ENCODE results near the gene DYSF.

DYSF gene

DNA sequence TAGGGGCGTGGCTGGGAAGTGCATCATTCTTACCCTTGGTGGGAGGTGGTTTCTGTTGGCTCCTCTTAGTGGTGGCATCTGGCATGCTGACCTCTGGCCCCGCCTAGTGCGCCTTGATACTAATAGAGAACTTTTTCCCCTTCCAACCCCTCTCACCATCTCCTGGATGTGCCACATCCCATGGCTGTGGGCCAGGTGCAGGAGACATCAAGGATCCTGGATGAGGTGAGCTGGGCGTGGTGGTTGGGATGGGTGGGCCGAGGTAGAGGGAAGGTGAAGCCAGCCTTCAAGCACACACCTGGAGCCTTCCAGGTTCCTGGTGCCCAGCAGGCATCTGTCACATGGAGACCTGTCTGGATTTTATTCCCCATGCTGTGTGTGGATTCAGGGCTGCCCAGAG, 149.2 kb downstream of the DYSF start:
- no peak for FAIRE-seq
- no peak for DNase-seq (ENCODE audit: insufficient read length)
- TF ChIP-seq POLR2AphosphoS5 (IDR thresholded peaks at IDR 0.05; ENCODE audit: low read depth, low read length) (no peak), TAF1 (IDR thresholded peaks at IDR 0.05; ENCODE audit: borderline replicate concordance, low read depth, low read length) (no peak), POLR2A (IDR thresholded peaks at IDR 0.05; ENCODE audit: low read depth, low read length) (no peak)

DNA sequence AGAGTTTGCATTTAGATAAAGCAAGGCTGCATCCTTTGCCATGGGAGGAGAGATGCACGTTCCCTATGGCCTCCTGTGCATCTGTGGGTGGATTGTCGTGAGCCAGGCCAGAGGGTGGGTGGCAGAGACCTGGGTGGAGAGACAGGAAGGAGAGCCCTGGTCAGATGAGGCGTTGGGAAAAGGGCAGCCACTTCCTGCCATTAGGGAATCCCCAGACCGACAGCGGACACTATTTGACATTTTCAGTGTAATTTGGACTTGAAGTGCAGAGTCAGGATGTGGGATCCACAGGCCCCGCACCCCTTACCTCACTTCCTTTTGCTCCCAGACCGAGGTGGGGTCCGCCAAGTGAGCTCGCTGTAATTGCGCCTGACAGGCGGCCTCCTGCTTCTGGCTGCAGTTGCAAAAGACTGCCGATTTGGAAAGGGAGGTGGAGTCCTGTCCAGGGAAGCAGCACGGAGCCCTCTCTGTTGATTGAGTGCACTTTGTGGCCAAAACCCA, 150.0 kb downstream of the DYSF start:
- no peak for FAIRE-seq
- TF ChIP-seq POLR2AphosphoS5 (IDR thresholded peaks at IDR 0.05; ENCODE audit: low read depth, low read length) (no peak), POLR2A (IDR thresholded peaks at IDR 0.05; ENCODE audit: low read depth, low read length) (no peak), TAF1 (IDR thresholded peaks at IDR 0.05; ENCODE audit: borderline replicate concordance, low read depth, low read length) (no peak)
- DNase-seq (ENCODE audit: insufficient read length), result no peak

GRCh38 chr2:71603851-71604725, 150.7 kb downstream of the DYSF start:
- DNase-seq (ENCODE audit: insufficient read length), result no peak

DNA sequence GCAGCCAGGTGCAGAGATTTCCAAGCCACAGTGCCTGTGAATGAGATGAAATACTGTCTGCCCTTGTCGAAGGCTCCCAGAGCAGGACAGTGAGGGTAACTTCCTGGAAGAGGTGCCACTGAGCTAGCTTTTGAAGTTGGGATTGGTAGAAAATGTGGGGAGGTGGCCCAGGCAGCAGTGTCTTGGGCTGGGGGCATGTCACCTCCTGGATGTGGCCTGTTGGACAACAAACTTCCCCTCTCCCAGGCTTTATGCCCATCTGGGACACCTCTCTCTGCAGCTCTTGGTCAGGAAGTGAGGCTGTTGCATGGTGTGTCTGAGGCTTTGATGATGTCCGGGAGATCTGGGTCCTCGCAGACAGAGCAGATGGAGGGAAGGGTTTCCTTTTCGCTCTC, 151.4 kb downstream of the DYSF start:
- FAIRE-seq, result no peak
- TF ChIP-seq POLR2AphosphoS5 (IDR thresholded peaks at IDR 0.05; ENCODE audit: low read depth, low read length) (no peak), TAF1 (IDR thresholded peaks at IDR 0.05; ENCODE audit: borderline replicate concordance, low read depth, low read length) (no peak), POLR2A (IDR thresholded peaks at IDR 0.05; ENCODE audit: low read depth, low read length) (no peak)
- DNase-seq (ENCODE audit: insufficient read length), result no peak

More at GRCh38 chr2:71603851-71604725, 150.7 kb downstream of the DYSF start:
- FAIRE-seq, result no peak
- TF ChIP-seq POLR2AphosphoS5 (IDR thresholded peaks at IDR 0.05; ENCODE audit: low read depth, low read length) (no peak), POLR2A (IDR thresholded peaks at IDR 0.05; ENCODE audit: low read depth, low read length) (no peak), TAF1 (IDR thresholded peaks at IDR 0.05; ENCODE audit: borderline replicate concordance, low read depth, low read length) (no peak)

DNA sequence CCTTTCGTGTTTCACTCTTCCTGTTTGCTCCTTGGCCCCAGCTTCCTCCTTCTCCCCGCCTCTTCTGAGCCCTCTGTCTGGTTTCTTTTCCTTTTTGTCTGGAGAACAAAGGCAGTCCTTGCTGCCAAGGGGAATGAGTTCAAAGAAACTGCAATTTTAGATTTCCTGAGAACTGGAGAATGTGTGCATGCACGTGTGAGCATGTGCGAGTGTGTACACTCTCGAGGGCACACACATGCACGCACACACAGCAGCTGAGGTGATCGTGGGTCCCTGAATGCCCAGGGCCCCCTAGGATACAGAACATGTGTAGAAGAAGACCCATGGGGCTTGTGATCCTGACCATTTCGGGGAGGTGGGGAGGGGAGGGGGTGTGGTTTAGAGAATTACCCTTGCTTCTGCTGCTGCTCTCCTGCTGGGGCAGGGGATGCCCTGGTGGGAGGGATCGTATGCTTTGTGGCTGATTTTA, 151.8 kb downstream of the DYSF start:
- TF ChIP-seq POLR2A (IDR thresholded peaks at IDR 0.05; ENCODE audit: low read depth, low read length), result no peak
- FAIRE-seq, result no peak
- no peak for DNase-seq (ENCODE audit: insufficient read length)

DNA sequence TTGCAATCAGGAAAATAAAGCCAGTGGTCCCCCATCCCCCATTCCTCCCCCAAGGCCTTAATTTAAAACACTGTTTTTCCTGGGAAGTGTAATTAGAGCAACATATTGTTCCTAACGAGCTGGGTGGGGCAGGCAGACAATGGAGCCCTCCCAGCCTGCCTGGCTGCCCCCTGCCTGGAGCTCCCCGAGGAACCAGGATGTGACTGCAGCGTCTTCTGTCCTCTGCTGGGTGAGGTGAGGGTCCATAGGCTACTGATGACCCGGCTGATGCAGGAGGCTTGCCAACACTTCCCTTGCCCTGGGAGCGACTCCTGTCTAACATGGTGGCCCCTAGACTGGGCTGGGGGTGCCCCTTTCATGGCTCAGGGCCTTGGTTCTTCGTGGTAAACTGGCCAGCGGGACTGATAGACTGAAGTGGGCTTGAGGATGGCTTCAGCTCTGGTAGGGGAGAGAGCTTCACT, 152.4 kb downstream of the DYSF start:
- TF ChIP-seq TAF1 (IDR thresholded peaks at IDR 0.05; ENCODE audit: borderline replicate concordance, low read depth, low read length) (no peak), POLR2AphosphoS5 (IDR thresholded peaks at IDR 0.05; ENCODE audit: low read depth, low read length) (no peak), POLR2A (IDR thresholded peaks at IDR 0.05; ENCODE audit: low read depth, low read length) (no peak)
- DNase-seq (ENCODE audit: insufficient read length) (no peak), FAIRE-seq (no peak)

GRCh38 chr2:71606244-71606643, 152.9 kb downstream of the DYSF start:
- TF ChIP-seq POLR2A (IDR thresholded peaks at IDR 0.05; ENCODE audit: low read depth, low read length) (no peak), TAF1 (IDR thresholded peaks at IDR 0.05; ENCODE audit: borderline replicate concordance, low read depth, low read length) (no peak), POLR2AphosphoS5 (IDR thresholded peaks at IDR 0.05; ENCODE audit: low read depth, low read length) (no peak)
- FAIRE-seq, result no peak
- no peak for DNase-seq (ENCODE audit: insufficient read length)

GRCh38 chr2:71607151-71607889, 154.0 kb downstream of the DYSF start:
- FAIRE-seq (no peak), DNase-seq (ENCODE audit: insufficient read length) (no peak)
- TF ChIP-seq POLR2AphosphoS5 (IDR thresholded peaks at IDR 0.05; ENCODE audit: low read depth, low read length) (no peak), TAF1 (IDR thresholded peaks at IDR 0.05; ENCODE audit: borderline replicate concordance, low read depth, low read length) (no peak), POLR2A (IDR thresholded peaks at IDR 0.05; ENCODE audit: low read depth, low read length) (no peak)

DNA sequence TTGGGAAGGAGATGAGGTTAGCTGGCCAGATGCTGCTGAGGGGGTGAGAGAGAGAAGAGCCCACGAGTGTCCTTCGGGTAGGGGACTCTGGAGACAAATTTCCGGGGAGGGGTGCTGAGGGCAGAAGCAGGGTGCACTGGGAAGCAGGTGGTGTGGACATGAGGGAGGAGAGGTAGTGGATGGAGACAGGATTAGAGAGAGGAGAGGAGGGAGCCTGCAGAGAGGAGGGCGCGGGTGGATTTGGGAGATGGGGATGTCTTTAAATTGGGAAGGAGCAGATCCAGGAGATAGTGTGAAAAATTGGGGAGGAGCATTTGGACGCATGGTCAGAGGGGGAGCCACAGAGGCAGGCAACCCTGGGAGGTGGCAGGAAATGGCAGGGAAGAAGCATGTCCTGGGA, 154.7 kb downstream of the DYSF start:
- no peak for DNase-seq (ENCODE audit: insufficient read length)
- TF ChIP-seq POLR2AphosphoS5 (IDR thresholded peaks at IDR 0.05; ENCODE audit: low read depth, low read length), result no peak
- no peak for TF ChIP-seq POLR2A (IDR thresholded peaks at IDR 0.05; ENCODE audit: low read depth, low read length)
- no peak for TF ChIP-seq TAF1 (IDR thresholded peaks at IDR 0.05; ENCODE audit: borderline replicate concordance, low read depth, low read length)
- no peak for FAIRE-seq

GRCh38 chr2:71608441-71608840, 155.1 kb downstream of the DYSF start:
- FAIRE-seq, result no peak
- DNase-seq (ENCODE audit: insufficient read length), result no peak
- no peak for TF ChIP-seq POLR2AphosphoS5 (IDR thresholded peaks at IDR 0.05; ENCODE audit: low read depth, low read length)
- TF ChIP-seq TAF1 (IDR thresholded peaks at IDR 0.05; ENCODE audit: borderline replicate concordance, low read depth, low read length), result no peak
- TF ChIP-seq POLR2A (IDR thresholded peaks at IDR 0.05; ENCODE audit: low read depth, low read length), result no peak

- no peak for TF ChIP-seq POLR2AphosphoS5 (IDR thresholded peaks at IDR 0.05; ENCODE audit: low read depth, low read length)
- no peak for TF ChIP-seq TAF1 (IDR thresholded peaks at IDR 0.05; ENCODE audit: borderline replicate concordance, low read depth, low read length)
- TF ChIP-seq POLR2A (IDR thresholded peaks at IDR 0.05; ENCODE audit: low read depth, low read length), result no peak
- no peak for DNase-seq (ENCODE audit: insufficient read length)
- no peak for FAIRE-seq
Observed at GRCh38 chr2:71609029-71609428, 155.7 kb downstream of the DYSF start.
